ENCODE measurements around the gene WIPF2. TPM values are rescaled to one million over a fixed set of nuclear protein-coding genes. Genes with fewer than 3 reads are reported as not detected.

Gene WIPF2
- total RNA-seq, 1 donor from 2014 or later = 32.2 TPM

- H3K9me3 Mint-ChIP-seq (ENCODE audit: unreplicated experiment) = no peaks in the 10 kb centered on the region
- no peak for DNase-seq (ENCODE audit: low spot score)
- no peak overlapping the region for H3K27ac Mint-ChIP-seq (ENCODE audit: unreplicated experiment)
- H3K4me1 Mint-ChIP-seq (ENCODE audit: unreplicated experiment) = peaks cover 51% of the 10 kb centered on the region
- peaks cover 25% of the 10 kb centered on the region for H3K27me3 Mint-ChIP-seq (ENCODE audit: unreplicated experiment)
- H3K36me3 Mint-ChIP-seq (ENCODE audit: low read depth, unreplicated experiment) = peaks cover 5% of the 10 kb centered on the region
- TF ChIP-seq CTCF (IDR thresholded peaks at IDR 0.05; ENCODE audit: unreplicated experiment) = no peak
- H3K4me3 Mint-ChIP-seq (ENCODE audit: unreplicated experiment) = no peak overlapping the region
Observed at GRCh38 chr17:40326832-40327199, 107.7 kb downstream of the WIPF2 start.

DNA sequence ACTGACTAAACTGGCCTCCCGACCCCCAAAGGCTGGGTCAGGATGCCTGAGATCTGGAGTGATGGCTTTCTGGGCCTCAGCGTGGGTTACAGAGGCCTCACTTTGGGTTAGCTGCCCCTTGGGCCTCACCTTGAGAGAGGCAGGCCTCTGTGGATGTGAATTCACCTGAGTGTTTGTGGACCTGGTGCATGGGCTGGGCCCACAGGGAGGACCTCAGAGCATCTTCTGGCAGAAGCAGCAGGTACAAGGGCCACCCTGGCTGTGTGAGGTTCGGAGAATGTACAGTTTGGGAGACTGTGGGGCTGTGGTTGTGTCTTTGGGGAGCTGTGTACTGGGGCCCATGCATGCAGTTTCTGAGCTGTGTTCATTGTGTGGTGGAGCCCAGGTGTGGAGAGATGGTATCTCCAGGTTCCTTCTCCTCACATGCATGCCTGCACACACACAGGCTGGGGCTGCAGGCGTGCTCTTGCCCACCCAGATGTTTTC is 108.2 kb downstream of the WIPF2 start:
- peaks cover 5% of the 10 kb centered on the region for H3K36me3 Mint-ChIP-seq (ENCODE audit: low read depth, unreplicated experiment)
- H3K27ac Mint-ChIP-seq (ENCODE audit: unreplicated experiment) = no peak overlapping the region

DNA sequence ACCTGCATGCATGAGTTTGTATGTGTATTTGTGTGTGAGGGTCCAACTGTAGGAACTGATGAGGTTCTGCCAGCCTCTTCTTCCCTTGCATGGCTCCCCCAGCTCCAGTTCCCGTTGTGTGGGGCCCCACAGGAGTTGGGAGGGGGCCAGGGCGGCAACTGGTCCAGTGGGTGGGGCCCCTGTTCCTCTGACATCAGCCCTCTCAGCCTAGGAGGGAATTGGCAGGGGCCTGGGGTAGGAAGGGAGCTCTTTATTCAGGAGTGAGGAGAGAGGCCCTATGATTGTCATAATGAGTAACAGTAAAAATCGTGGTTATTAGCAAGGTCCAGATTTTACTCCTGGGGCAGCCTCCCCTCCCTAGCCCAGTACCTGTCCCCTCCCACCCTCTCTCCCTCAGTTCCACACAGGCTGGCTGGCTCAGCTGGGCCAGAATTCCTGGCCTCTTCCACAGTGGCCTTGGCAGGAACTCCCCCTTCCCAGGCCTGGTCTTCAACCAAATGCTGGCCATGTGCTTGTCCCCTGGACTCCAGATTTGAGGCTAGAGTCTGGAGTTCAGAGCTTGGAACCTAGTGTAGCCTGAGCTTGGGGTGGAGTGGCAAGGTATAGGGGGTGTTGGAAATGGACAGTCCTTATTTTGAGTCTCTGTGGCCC is 108.8 kb downstream of the WIPF2 start:
- no peak for TF ChIP-seq CTCF (IDR thresholded peaks at IDR 0.05; ENCODE audit: unreplicated experiment)
- peaks cover 17% of the 10 kb centered on the region for H3K27me3 Mint-ChIP-seq (ENCODE audit: unreplicated experiment)
- no peak overlapping the region for H3K4me3 Mint-ChIP-seq (ENCODE audit: unreplicated experiment)
- no peak overlapping the region for H3K27ac Mint-ChIP-seq (ENCODE audit: unreplicated experiment)
- peaks cover 9% of the 10 kb centered on the region for H3K36me3 Mint-ChIP-seq (ENCODE audit: low read depth, unreplicated experiment)
- no peak for DNase-seq (ENCODE audit: low spot score)
- peaks cover 40% of the 10 kb centered on the region for H3K4me1 Mint-ChIP-seq (ENCODE audit: unreplicated experiment)
- H3K9me3 Mint-ChIP-seq (ENCODE audit: unreplicated experiment) = no peaks in the 10 kb centered on the region

More for the DNA sequence above, 108.2 kb downstream of the WIPF2 start:
- Mint-ChIP-seq H3K4me1 (ENCODE audit: unreplicated experiment) (peaks cover 46% of the 10 kb centered on the region), H3K27me3 (ENCODE audit: unreplicated experiment) (peaks cover 23% of the 10 kb centered on the region), H3K4me3 (ENCODE audit: unreplicated experiment) (no peak overlapping the region), H3K9me3 (ENCODE audit: unreplicated experiment) (no peaks in the 10 kb centered on the region)
- no peak for DNase-seq (ENCODE audit: low spot score)
- TF ChIP-seq CTCF (IDR thresholded peaks at IDR 0.05; ENCODE audit: unreplicated experiment) = no peak

GRCh38 chr17:40328386-40328766 is 109.3 kb downstream of the WIPF2 start:
- no peak overlapping the region for H3K27ac Mint-ChIP-seq (ENCODE audit: unreplicated experiment)
- H3K9me3 Mint-ChIP-seq (ENCODE audit: unreplicated experiment) = no peaks in the 10 kb centered on the region

More at GRCh38 chr17:40328386-40328766, 109.3 kb downstream of the WIPF2 start:
- DNase-seq (ENCODE audit: low spot score) = no peak
- TF ChIP-seq CTCF (IDR thresholded peaks at IDR 0.05; ENCODE audit: unreplicated experiment) = no peak
- no peak overlapping the region for H3K4me3 Mint-ChIP-seq (ENCODE audit: unreplicated experiment)
- peaks cover 35% of the 10 kb centered on the region for H3K4me1 Mint-ChIP-seq (ENCODE audit: unreplicated experiment)
- peaks cover 9% of the 10 kb centered on the region for H3K36me3 Mint-ChIP-seq (ENCODE audit: low read depth, unreplicated experiment)
- peaks cover 14% of the 10 kb centered on the region for H3K27me3 Mint-ChIP-seq (ENCODE audit: unreplicated experiment)
